GM20431 (cell line): ENCODE data around the gene P4HB.

Experiments used
- in situ Hi-C: fragments of 300-500 bp; cut with MseI, MboI; formaldehyde crosslinking; loops from one replicate; pipeline ENCODE4 v1.15.0; 2020; ENCODE audit warnings: low sequenced_read_pairs; ENCODE audit not compliant: unreplicated experiment

Gene P4HB

GRCh38 chr17:81802856-81803643 is 57.3 kb downstream of the P4HB start:
- in situ Hi-C loops = no loop called here

- in situ Hi-C loops = no loop called here
Measured at GRCh38 chr17:81802048-81802758, 58.1 kb downstream of the P4HB start.

- in situ Hi-C loops = no loop called here
Measured at GRCh38 chr17:81801327-81801726, 59.0 kb downstream of the P4HB start.

- in situ Hi-C loops = no loop called here
Measured at GRCh38 chr17:81794509-81794908, 65.8 kb downstream of the P4HB start.

- in situ Hi-C loops = no loop called here
Measured at GRCh38 chr17:81794074-81794476, 66.3 kb downstream of the P4HB start.
